ENCODE results near the gene HOXC5.
A peak's percentile ranks its signal among the peaks of the same experiment; 100 is the strongest.

Gene HOXC5

DNA sequence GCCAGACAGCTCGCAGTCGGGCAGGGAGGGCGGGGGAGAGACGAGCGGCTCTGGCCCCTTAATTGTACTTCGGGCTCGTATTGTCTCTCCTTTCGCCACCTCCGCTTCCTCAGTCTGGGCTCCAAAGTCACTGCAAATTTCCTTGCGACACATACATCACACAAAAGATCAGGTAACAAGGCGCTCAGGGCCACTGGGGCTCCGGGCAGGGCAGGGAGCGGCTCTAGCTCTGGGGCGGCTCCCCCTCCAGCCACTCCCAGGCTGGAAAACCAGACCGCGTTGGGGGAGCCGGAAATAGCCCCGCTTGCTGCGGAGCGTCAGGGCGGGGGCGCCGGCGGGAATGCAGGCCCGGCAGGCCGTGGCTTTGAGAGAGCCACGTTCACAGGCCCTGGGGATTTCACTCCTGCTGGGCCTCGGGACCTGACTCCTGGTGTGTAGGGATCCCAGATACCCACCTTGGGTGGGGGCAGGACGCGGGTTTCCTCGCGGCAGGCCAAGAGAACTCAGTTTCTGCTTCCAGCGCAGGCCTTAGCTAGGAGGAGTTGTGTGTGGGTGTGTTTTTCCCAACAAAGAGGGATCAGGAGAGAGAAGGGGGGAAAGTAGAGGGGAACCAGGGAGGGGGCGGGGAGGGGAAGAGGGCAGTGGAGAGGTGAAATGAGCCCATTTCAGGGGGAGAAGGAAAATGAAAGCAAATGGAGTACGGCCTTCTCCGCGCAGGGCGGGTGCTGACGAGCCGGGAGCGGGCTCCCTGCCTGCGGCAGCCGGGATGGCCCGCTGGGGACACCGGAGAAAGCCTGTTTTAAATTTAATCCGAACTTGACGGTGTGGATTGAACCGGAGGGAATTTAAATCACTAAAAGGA is 37.2 kb upstream of the HOXC5 start:
- DNase-seq (ENCODE audit: low spot score) = no peak

DNA sequence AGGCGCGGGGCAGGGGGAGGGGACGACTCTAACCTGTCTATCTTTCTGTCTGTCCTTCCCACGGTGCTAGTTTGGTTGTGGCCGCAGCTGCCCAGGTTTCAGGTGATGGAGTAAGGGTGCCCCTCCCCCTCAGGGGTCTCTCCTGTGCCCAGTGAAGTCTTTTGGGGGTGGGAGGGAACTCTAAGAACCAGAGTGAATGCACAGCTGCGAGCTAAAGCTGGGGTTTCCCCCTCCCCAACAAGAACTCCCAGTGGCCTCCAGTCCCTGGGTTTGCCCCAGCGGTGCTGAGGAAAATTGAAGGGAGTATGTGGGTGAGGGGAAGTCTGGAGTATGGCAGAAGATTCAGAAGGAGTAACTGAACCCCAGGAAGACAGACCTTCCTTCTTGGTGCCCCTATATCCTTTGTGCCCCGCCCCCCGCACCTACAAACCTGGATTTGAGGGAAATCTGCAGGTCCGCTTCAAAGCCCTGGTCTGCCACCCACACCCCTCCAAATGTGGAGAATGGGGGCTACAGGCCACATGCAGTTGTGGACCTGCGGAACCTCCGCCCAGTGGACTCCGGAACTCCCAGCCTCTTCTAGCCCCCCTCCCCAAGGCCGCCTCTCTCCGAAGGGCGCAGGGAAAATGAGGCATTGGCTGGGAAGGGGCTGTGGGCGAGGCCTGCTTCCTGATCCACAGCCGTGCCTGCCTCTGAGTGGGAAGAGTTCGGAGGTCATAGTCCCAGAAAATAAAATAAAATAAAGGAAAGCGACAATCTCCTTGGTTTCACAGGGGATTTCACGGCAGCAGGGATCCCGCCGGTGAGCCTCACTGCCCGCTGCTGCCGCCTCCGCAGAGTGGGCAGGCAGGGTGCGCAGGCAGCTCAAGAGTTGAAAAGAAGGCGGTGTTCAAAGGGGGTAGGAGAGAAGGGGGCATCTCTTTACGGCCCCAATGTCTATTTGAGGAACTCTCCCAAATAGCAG is 36.3 kb upstream of the HOXC5 start:
- DNase-seq (ENCODE audit: low spot score) = no peak

GRCh38 chr12:53997204-53998109 is 35.4 kb upstream of the HOXC5 start:
- DNase-seq (ENCODE audit: low spot score) = no peak

GRCh38 chr12:53998110-53998899 is 34.5 kb upstream of the HOXC5 start:
- DNase-seq (ENCODE audit: low spot score) = no peak

DNA sequence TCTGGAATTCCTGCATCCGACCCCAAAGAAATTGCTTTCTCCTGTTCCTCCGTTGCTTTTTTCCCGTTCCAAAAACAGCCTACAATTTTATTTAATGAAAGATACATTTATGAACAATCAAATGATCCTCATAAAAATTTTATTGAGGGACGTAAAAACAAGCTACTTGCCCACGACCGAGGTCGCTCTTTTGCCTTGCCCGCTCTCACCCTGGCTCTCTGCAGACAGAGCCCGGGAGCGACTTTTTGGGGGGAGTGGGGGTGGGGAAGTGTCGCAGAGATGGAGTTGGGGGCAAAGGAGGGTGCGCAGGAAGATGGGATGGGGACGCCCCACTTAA is 34.0 kb upstream of the HOXC5 start:
- no peak for DNase-seq (ENCODE audit: low spot score)

GRCh38 chr12:53999559-54000115 is 33.2 kb upstream of the HOXC5 start:
- DNase-seq (ENCODE audit: low spot score) = no peak

DNA sequence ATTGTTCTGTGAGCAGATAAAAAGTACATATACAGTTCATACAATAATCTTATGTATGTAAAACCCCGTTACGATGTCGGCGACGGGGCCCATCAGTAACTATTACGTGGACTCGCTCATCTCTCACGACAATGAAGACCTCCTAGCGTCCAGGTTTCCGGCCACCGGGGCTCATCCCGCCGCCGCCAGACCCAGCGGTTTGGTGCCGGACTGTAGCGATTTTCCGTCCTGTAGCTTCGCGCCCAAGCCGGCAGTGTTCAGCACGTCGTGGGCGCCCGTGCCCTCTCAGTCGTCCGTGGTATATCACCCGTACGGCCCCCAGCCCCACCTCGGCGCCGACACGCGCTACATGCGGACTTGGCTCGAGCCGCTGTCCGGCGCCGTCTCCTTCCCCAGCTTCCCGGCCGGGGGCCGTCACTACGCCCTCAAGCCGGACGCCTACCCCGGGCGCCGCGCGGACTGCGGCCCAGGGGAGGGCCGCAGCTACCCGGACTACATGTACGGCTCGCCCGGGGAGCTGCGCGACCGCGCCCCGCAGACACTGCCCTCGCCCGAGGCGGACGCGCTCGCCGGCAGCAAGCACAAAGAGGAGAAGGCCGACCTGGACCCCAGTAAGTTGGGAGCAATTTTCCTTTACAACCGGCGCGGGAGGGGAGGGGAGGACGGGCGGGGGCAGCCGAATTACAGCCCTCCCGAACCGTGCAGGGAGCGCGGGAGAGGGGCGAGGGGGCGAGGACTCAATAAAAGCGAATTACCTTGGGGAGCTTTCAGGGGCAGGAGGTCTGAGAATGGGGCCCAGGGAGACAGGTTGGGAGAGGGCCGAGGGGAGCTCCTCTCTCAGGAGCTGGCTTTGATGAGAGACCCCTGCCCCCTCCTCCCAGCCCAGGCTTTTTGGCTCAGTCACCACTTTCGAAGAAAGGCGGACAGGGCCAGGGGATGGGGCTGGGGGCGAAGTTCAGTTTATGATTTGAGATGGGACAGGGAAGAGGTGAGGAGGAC is 32.4 kb upstream of the HOXC5 start, which contains the start of gene HOXC9:
HOXC9 (plus strand) TSS at position 46 of the 999 bp plus-strand sequence; CDS start at position 74, 28 bp downstream.
- no peak for DNase-seq (ENCODE audit: low spot score)

GRCh38 chr12:54001283-54002187 is 31.3 kb upstream of the HOXC5 start:
- no peak for DNase-seq (ENCODE audit: low spot score)

DNA sequence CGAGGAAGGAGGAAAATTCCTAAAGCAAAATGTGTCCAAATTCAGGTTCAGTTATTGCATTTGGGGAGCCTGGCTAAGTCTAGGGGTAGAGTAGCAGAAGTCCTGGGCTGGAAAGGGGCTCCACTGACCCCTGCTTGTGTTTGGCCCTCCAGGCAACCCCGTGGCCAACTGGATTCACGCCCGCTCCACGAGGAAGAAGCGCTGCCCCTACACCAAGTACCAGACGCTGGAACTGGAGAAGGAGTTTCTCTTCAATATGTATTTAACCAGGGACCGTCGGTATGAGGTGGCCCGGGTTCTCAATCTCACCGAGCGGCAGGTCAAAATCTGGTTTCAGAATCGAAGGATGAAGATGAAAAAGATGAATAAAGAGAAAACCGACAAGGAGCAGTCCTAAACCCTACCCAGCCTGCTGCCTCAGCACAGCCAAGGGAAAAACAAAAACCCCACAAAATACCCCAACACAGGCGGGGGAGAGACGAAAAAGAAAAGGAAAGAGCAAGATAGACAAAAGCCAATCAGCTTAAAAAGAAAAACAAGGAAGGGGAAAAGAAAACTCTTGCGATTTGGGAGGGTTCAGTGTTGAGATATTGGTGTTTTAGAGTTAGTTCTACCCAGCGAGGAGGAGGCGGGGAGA is 30.5 kb upstream of the HOXC5 start:
- no peak for DNase-seq (ENCODE audit: low spot score)

- DNase-seq (ENCODE audit: low spot score) = no peak
Measured at GRCh38 chr12:54002915-54003389, 29.9 kb upstream of the HOXC5 start.

DNA sequence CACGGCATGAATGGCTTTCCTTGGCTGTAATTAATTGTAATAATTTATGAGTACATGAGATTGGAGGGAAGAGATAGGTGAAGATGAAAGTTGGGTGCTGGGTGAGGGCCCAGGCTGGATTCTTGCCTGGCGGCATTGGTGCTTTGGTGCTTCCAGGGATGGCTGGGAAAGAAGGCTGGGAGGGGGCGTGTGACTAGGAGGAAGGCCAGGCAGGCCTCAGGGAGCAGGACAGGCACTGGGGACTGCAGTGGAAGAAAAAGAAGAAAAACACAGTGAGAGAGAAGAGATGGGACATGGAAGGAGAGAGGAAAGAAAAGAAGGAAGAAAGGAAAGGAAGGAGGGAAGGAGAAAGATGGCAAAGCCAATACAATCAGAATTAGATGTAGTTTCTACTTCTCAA is 29.2 kb upstream of the HOXC5 start:
- DNase-seq (ENCODE audit: low spot score) = no peak

GRCh38 chr12:54004063-54004840 is 28.6 kb upstream of the HOXC5 start:
- no peak for DNase-seq (ENCODE audit: low spot score)

DNA sequence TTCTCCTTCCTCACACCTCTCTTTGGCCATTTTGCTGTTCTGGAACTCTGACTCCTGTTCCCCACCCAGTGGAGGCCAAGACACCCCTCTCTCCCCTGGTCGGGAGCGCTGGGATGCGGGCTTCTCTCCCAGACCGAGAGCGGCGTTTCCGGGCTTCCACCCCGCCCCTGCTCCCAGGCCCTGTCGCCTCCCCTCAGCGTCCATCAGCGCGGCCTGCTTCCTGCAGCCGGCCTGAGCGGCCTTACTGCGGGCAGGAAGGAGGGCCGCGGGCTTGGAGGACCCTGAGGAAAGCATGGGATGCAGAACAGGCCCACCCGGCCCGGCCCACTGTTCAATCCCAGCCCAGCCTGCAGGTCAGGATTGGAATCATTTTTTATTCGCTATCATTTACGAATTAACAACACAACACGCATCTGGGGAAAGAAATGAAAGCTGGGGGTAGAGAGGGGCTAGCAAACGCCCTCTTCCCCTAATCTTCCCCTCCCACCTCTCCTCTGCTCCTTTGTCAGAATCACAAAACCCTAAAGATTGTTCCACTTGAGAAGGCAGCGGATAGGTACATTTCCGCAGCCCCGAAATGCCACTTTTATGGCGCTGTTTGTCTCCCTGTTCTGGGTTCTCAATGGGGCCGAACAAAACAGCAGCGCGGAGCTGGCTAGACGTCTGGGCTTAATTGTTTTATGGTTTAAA is 27.9 kb upstream of the HOXC5 start:
- no peak for DNase-seq (ENCODE audit: low spot score)

DNA sequence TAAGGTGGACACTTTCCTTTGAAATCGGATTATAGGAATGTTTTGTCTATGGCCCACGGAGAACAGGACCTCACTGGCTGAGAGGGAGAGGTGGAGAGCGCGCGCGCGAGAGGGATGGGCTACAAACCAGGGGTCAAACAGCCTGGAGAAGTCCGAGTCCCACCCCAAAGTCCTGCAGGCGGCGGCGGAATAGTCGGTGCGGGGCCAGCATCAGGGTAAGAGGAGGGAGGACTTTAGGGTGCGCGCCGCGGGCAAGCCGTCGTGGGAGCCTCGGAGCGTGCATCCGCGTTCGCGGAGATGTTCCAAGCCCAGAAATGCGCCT is 27.4 kb upstream of the HOXC5 start:
- DNase-seq (ENCODE audit: low spot score) = no peak

GRCh38 chr12:54005853-54006558 is 26.8 kb upstream of the HOXC5 start:
- DNase-seq (ENCODE audit: low spot score) = peak; percentile 75
